Measurements from ENCODE around the gene SPTBN1.

The SPTBN1 gene

GRCh38 chr2:54646170-54646927 lies 190.2 kb downstream of the SPTBN1 start:
- DNase-seq (ENCODE audit: low read depth in 4 of 4, low spot score in 1 of 4), result no peak

- DNase-seq (ENCODE audit: low read depth in 4 of 4, low spot score in 1 of 4), result no peak
These were observed 192.1 kb downstream of the SPTBN1 start for GRCh38 chr2:54648256-54648655.

GRCh38 chr2:54649191-54649590 lies 193.1 kb downstream of the SPTBN1 start:
- no peak for DNase-seq (ENCODE audit: low read depth in 4 of 4, low spot score in 1 of 4)

DNA sequence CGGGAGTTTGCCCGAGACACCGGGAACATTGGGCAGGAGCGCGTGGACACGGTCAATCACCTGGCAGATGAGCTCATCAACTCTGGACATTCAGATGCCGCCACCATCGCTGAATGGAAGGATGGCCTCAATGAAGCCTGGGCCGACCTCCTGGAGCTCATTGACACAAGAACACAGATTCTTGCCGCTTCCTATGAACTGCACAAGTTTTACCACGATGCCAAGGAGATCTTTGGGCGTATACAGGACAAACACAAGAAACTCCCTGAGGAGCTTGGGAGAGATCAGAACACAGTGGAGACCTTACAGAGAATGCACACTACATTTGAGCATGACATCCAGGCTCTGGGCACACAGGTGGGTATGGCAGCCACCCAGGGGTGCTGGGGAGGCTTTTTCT lies 193.5 kb downstream of the SPTBN1 start:
- DNase-seq (ENCODE audit: low read depth in 4 of 4, low spot score in 1 of 4), result no peak

- DNase-seq (ENCODE audit: low read depth in 4 of 4, low spot score in 1 of 4), result no peak
These were observed 194.5 kb downstream of the SPTBN1 start for GRCh38 chr2:54650612-54651011.

- no peak for DNase-seq (ENCODE audit: low read depth in 4 of 4, low spot score in 1 of 4)
These were observed 195.2 kb downstream of the SPTBN1 start for GRCh38 chr2:54651291-54651690.

GRCh38 chr2:54652540-54652939 lies 196.4 kb downstream of the SPTBN1 start:
- no peak for DNase-seq (ENCODE audit: low read depth in 4 of 4, low spot score in 1 of 4)

- no peak for DNase-seq (ENCODE audit: low read depth in 4 of 4, low spot score in 1 of 4)
These were observed 197.6 kb downstream of the SPTBN1 start for GRCh38 chr2:54653572-54654204.

- DNase-seq (ENCODE audit: low read depth in 4 of 4, low spot score in 1 of 4), result no peak
These were observed 199.1 kb downstream of the SPTBN1 start for GRCh38 chr2:54655046-54655809.

GRCh38 chr2:54656863-54657262 lies 200.7 kb downstream of the SPTBN1 start:
- no peak for DNase-seq (ENCODE audit: low read depth in 4 of 4, low spot score in 1 of 4)

DNA sequence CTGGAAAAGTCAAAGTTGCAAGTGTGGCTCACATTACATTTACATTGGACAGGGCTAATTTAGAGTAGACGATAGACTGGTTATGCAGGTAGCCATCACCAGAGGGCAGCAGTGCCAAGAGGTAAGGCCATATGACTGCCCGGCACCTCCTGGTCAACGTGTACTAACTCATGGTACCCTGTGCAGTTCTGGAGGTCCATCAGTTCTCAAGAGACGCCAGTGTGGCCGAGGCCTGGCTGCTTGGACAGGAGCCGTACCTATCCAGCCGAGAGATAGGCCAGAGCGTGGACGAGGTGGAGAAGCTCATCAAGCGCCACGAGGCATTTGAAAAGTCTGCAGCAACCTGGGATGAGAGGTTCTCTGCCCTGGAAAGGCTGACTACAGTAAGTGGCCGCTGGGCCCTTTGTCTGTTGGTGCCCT lies 201.5 kb downstream of the SPTBN1 start:
- DNase-seq (ENCODE audit: low read depth in 4 of 4, low spot score in 1 of 4), result no peak

DNA sequence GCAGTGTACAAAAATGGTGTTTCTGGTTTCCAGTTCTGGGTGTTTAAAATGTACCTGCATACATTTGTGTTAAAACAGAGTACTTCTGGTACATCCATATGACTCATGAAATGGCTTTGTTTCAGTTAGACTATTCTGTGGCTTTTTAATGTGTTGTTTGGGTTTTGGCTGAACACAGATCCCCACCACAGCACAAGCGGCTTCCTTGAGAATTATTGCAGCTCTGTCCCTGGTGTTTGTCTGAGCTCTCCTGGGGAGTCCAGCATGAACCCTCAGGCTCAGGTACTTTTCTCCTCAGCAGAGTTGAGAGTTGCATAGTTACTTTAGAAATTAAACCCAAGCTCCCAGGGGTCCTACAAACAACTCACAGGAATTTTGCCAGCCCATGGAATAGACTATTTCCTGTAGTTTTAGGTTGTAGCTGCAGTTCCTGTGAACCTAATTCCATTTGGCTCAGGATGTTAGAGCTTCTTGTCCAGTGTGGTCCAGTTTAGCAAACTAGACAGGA lies 202.5 kb downstream of the SPTBN1 start:
- DNase-seq (ENCODE audit: low read depth in 4 of 4, low spot score in 1 of 4), result no peak

DNA sequence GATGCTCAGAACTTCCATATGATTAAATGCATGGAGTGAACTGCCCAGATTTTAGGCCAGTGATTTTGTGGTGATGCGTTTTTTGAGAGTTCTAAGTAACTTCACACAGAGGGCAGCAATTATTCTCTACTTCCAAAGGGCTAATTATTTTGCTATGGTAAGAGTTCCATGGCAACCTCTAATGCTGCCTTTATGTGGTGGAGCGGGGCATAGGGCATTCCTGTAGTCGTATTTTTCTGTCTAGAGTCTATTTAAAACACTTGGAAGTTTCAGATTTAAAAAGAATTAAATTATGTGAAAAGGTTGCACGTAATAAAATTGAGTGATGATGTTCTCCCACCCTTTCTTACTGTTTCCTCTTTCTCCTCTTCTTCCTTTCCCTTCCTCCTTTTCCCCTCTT lies 203.4 kb downstream of the SPTBN1 start:
- DNase-seq (ENCODE audit: low read depth in 4 of 4, low spot score in 1 of 4), result no peak

GRCh38 chr2:54660752-54661151 lies 204.6 kb downstream of the SPTBN1 start:
- DNase-seq (ENCODE audit: low read depth in 4 of 4, low spot score in 1 of 4), result no peak

DNA sequence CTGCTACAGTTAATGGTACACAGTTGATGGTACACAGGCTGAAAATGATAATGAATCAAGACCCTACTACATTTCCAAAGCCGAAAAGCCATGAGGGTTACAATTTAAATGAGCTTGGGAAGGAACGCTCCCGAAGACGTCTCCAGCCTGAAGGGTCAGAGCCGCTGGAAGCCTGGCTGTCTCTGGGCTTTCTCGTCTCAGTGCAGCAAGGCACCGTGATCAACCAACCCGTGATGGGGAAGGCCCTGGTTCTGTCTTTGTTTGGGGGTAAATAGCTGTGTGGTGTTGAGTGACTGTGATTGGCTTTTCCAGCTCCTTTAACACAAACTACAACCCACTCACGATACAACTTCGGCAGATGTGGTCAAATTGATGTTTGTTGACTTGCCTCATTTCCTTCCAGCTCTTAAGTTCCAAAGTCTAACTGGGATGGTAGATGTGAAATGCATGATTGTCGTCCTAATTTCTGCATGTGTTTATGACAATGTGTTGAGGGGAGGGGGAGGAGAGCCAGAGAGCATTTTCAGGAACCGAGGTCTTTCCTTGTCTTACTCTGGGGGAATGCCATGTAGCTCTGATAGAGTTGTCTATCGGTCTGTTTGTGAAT lies 207.4 kb downstream of the SPTBN1 start:
- DNase-seq (ENCODE audit: low read depth in 4 of 4, low spot score in 1 of 4), result no peak

- no peak for DNase-seq (ENCODE audit: low read depth in 4 of 4, low spot score in 1 of 4)
These were observed 208.2 kb downstream of the SPTBN1 start for GRCh38 chr2:54664238-54664786.

DNA sequence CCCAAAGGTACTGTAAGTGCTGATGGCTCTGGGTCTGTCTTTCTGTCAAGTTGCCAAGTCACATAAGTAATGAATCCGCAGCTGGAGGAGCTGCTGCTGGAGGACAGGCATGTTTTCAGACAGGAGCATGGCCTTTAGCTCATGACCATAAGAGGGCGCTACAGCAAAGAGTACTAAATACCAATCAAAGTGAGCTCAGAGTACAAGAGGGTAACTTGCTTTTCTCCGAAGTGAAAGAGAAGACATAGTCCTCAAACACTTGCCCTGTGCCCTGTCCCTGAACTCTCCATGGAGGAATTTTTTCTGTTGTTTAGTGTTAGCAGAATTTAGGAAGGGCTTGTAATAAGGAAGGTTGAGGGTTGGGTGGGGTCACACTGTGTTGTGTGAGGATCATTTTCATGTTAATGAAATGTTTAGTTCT lies 209.3 kb downstream of the SPTBN1 start:
- DNase-seq (ENCODE audit: low read depth in 4 of 4, low spot score in 1 of 4), result peak in 2 of 4 experiments; percentile 10 to 18

DNA sequence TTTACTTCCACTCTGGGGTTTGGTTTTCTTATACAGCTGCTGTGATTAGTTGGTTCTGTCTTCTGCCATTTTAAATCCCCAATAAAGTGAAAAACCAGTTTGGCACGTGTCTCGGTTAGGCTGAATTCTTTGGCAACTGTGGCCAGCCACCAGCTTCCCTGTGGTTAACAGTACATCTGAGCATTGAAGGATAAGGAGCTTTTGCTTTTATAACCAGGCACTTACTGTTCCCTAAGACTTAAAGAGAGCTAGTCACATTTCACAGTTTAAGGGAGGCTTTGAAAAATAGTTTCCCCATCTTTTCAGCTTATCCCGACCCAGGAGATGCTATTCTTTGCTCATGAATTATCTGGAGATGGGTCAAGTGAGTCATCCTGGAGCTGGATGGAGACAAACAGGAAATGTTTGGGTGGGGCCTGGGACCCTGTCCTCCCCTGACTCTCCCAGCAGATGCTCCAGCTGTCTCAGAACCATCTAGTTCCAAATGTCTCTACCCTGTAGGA lies 210.1 kb downstream of the SPTBN1 start:
- DNase-seq (ENCODE audit: low read depth in 4 of 4, low spot score in 1 of 4), result no peak

- no peak for DNase-seq (ENCODE audit: low read depth in 4 of 4, low spot score in 1 of 4)
These were observed 210.6 kb downstream of the SPTBN1 start for GRCh38 chr2:54666634-54667265.

GRCh38 chr2:54667266-54667639 lies 211.1 kb downstream of the SPTBN1 start:
- DNase-seq (ENCODE audit: low read depth in 4 of 4, low spot score in 1 of 4), result no peak

Data from stimulated activated CD4-positive, alpha-beta T cell treated with anti-CD3 and anti-CD28 coated beads, Interleukin-1b, Interleukin-23, amount 100 ng/mL, for 24 hours (primary cell).